ENCODE results near the gene MED15. TPM values are rescaled to one million over a fixed set of nuclear protein-coding genes. Genes with fewer than 3 reads are reported as not detected.

MED15 gene
- total and polyA plus RNA-seq, 2 of the 8 experiments (the other 6 are each of a cell fraction or from before 2014, with no cell fraction given) = 28.3 to 57.1 TPM

GRCh38 chr22:20542055-20542454 is 34.6 kb downstream of the MED15 start:
- Histone ChIP-seq H2AFZ (ENCODE audit: low read length) (no peak overlapping the region), H3K79me2 (ENCODE audit: control insufficient read depth in 1 of 2, insufficient read depth in 2 of 2, low read length in 2 of 2) (no peaks in the 10 kb centered on the region), H3K23ac (ENCODE audit: insufficient read length) (no peak overlapping the region), H4K91ac (replicated peaks; ENCODE audit: insufficient read length, low read length) (no peak overlapping the region), H3K4me2 (ENCODE audit: insufficient read depth in 1 of 2, low read depth in 2 of 2, low read length in 2 of 2) (no peak overlapping the region), H2BK120ac (replicated peaks; ENCODE audit: low read depth, low read length) (no peak overlapping the region), H2BK12ac (ENCODE audit: low read depth, low read length) (no peak overlapping the region), H4K8ac (ENCODE audit: extremely low read depth, insufficient read depth, low read length) (no peak overlapping the region), H2BK15ac (ENCODE audit: low read length) (no peak overlapping the region), H2AK5ac (ENCODE audit: low read depth, low read length) (no peak overlapping the region), H3K27ac (ENCODE audit: low read depth, low read length) (no peak overlapping the region), H4K5ac (ENCODE audit: insufficient read length, low read depth, low read length) (no peak overlapping the region), H3K79me1 (ENCODE audit: low read depth, low read length) (peaks cover 7% of the 10 kb centered on the region), H3K36me3 (ENCODE audit: control insufficient read depth in 2 of 4, insufficient read depth in 4 of 4, low read length in 3 of 4) (peaks cover 0 to 7% (median 2%) of the 10 kb centered on the region in 4 experiments; a peak in 3 of 8 replicates), H3K9me3 (ENCODE audit: insufficient read depth in 2 of 2, low read depth in 1 of 2, low read length in 1 of 2) (no peaks in the 10 kb centered on the region), H3K18ac (ENCODE audit: extremely low read depth, low read length) (no peak overlapping the region), H2BK5ac (ENCODE audit: low read depth, low read length) (no peak overlapping the region), H2BK20ac (ENCODE audit: low read length) (no peak overlapping the region), H3K14ac (ENCODE audit: insufficient read length) (no peak overlapping the region), H3K27me3 (replicated peaks in 1 of 4; ENCODE audit: control insufficient read depth in 3 of 4, extremely low read depth in 1 of 4, insufficient read depth in 3 of 4, low read length in 3 of 4) (no peaks in the 10 kb centered on the region), H3K56ac (replicated peaks; ENCODE audit: insufficient read length, low read depth, low read length) (no peak overlapping the region), H3K23me2 (ENCODE audit: low read depth, low read length) (no peaks in the 10 kb centered on the region), H3K9ac (replicated peaks in 1 of 4; ENCODE audit: extremely low read depth in 1 of 4, low read depth in 3 of 4, low read length in 3 of 4) (no peak overlapping the region), H3K4me1 (replicated peaks in 1 of 4; ENCODE audit: control insufficient read depth in 3 of 4, insufficient read depth in 4 of 4, low read length in 3 of 4) (no peaks in the 10 kb centered on the region), H3K4me3 (ENCODE audit: extremely low read depth in 1 of 4, insufficient read depth in 2 of 4, low read depth in 3 of 4, low read length in 4 of 4) (no peak overlapping the region), H3K4ac (replicated peaks; ENCODE audit: insufficient read length, low read depth, low read length) (no peak overlapping the region), H4K20me1 (replicated peaks in 1 of 2; ENCODE audit: control insufficient read depth in 1 of 2, insufficient read depth in 2 of 2, low read length in 2 of 2) (peaks cover 0 to 7% of the 10 kb centered on the region in 2 experiments)
- FAIRE-seq (no peak), DNase-seq (ENCODE audit: low read depth in 1 of 2, low spot score in 2 of 2) (no peak)
- ChIA-PET CTCF (ENCODE audit: partially characterized antibody) (interaction anchor here (0.7 kb wide), 1 partner anchor 123 kb away, joined by 3 read pairs; no protein-coding TSS in a partner anchor), POLR2A (ENCODE audit: partially characterized antibody) (no interaction called here)
- 87% methylated on average over 3 of the region's 3 CpGs; no CpG with 5 or more reads in 1 of the 2 experiments for WGBS, 2 experiments (ENCODE audit: extremely low coverage in 1 of 2, insufficient coverage in 1 of 2, insufficient read length in 1 of 2, insufficient replicate concordance in 2 of 2, low coverage in 1 of 2, low lambda C conversion rate in 2 of 2, missing lambda C conversion rate in 1 of 2)
- TF ChIP-seq CBX5 (IDR thresholded peaks at IDR 0.05; ENCODE audit: low read depth, low read length) = no peak
- TF ChIP-seq SRF (IDR thresholded peaks at IDR 0.05; ENCODE audit: low read depth, low read length) = no peak
- TF ChIP-seq CTCF (IDR thresholded peaks at IDR 0.05; ENCODE audit: control extremely low read depth in 1 of 3, insufficient read depth in 1 of 3, low read depth in 1 of 3, low read length in 3 of 3) = no peak
- no peak for TF ChIP-seq GTF2F1 (IDR thresholded peaks at IDR 0.05; ENCODE audit: borderline replicate concordance, low read depth, low read length)
- TF ChIP-seq HDAC2 (IDR thresholded peaks at IDR 0.05; ENCODE audit: borderline replicate concordance in 1 of 2, low read depth in 2 of 2, low read length in 2 of 2) = no peak
- TF ChIP-seq BCL11A (IDR thresholded peaks at IDR 0.05; ENCODE audit: low read depth in 2 of 2, low read length in 2 of 2) = no peak
- no peak for TF ChIP-seq EP300 (IDR thresholded peaks at IDR 0.05; ENCODE audit: borderline replicate concordance in 1 of 2, low read depth in 2 of 2, low read length in 2 of 2)
- no peak for TF ChIP-seq CBX8 (IDR thresholded peaks at IDR 0.05; ENCODE audit: borderline replicate concordance, low read depth, low read length)
- no peak for TF ChIP-seq RFX5 (IDR thresholded peaks at IDR 0.05; ENCODE audit: borderline replicate concordance, low read depth, low read length)
- no peak for TF ChIP-seq EZH2 (IDR thresholded peaks at IDR 0.05; ENCODE audit: low read depth, low read length, severe bottlenecking)
- TF ChIP-seq POU5F1 (IDR thresholded peaks at IDR 0.05; ENCODE audit: low read depth, low read length) = no peak

Measured in H1 (cell line).